ENCODE measurements around the gene PGC.

GRCh38 chr6:41730531-41731436, 16.4 kb downstream of the PGC start:
- no peak for TF ChIP-seq TARDBP (IDR thresholded peaks at IDR 0.05)
- no peak for TF ChIP-seq ZNF384 (IDR thresholded peaks at IDR 0.05)
- no peak for TF ChIP-seq FOXA1 (IDR thresholded peaks at IDR 0.05)
- TF ChIP-seq ARNT (IDR thresholded peaks at IDR 0.05): no peak
- TF ChIP-seq BHLHE40 (IDR thresholded peaks at IDR 0.05; ENCODE audit: borderline replicate concordance): no peak
- TF ChIP-seq NFRKB (IDR thresholded peaks at IDR 0.05): no peak
- no peak for TF ChIP-seq FOXK2 (IDR thresholded peaks at IDR 0.05)
- no peak for TF ChIP-seq SP1 (IDR thresholded peaks at IDR 0.05)
- no peak for TF ChIP-seq L3MBTL2 (conservative IDR thresholded peaks at IDR 0.05)
- TF ChIP-seq LEF1 (IDR thresholded peaks at IDR 0.05; ENCODE audit: borderline replicate concordance): no peak
- no peak for TF ChIP-seq CTBP1 (IDR thresholded peaks at IDR 0.05; ENCODE audit: borderline replicate concordance)
- TF ChIP-seq FOXM1 (IDR thresholded peaks at IDR 0.05; ENCODE audit: borderline replicate concordance): no peak
- no peak for TF ChIP-seq PKNOX1 (IDR thresholded peaks at IDR 0.05)
- TF ChIP-seq ELF4 (IDR thresholded peaks at IDR 0.05): no peak
